ENCODE measurements around the gene NRG3. TPM values are rescaled to one million over a fixed set of nuclear protein-coding genes. Genes with fewer than 3 reads are reported as not detected.

NRG3 gene
- total and polyA plus RNA-seq, 2 donors (not counting 1 experiment from before 2014, with no cell fraction given): 0.06 TPM; not detected in 1

- ChIA-PET CTCF (no interaction called here), POLR2A (no interaction called here)
- H3K36me3 ChIP-seq (replicated peaks in 1 of 2; ENCODE audit: control extremely low read depth in 1 of 2, control insufficient read depth in 1 of 2, extremely low read depth in 1 of 2, insufficient read depth in 2 of 2, low read length in 1 of 2): no peaks in the 10 kb centered on the region
- Mint-ChIP-seq H3K9me3 (ENCODE audit: insufficient read depth) (peaks cover 2% of the 10 kb centered on the region), H3K27me3 (no peaks in the 10 kb centered on the region), H3K4me1 (no peaks in the 10 kb centered on the region), H3K4me3 (no peak overlapping the region), H3K27ac (no peak overlapping the region)
- no peak overlapping the region for H3K4me2 ChIP-seq (replicated peaks; ENCODE audit: low read depth, low read length, poor library complexity, severe bottlenecking)
- ATAC-seq (ENCODE audit: low read depth): no peak
- no peaks in the 10 kb centered on the region for H3K4me1 ChIP-seq (ENCODE audit: control insufficient read depth in 2 of 2, insufficient read depth in 2 of 2, low read length in 2 of 2)
- DNase-seq: no peak
- no peaks in the 10 kb centered on the region for H4K20me1 ChIP-seq (ENCODE audit: control insufficient read depth, insufficient read depth, low read length, poor library complexity, severe bottlenecking)
- no peak overlapping the region for H3K27ac ChIP-seq (ENCODE audit: low read length in 2 of 2)
- no peak overlapping the region for H2AFZ ChIP-seq (ENCODE audit: insufficient read depth, low read depth, low read length, poor library complexity, severe bottlenecking)
- 100% methylated on average over 4 of the region's 9 CpGs for WGBS (ENCODE audit: insufficient coverage)
- no peak for TF ChIP-seq EZH2 (IDR thresholded peaks at IDR 0.05; ENCODE audit: borderline replicate concordance, insufficient read depth, low read depth, low read length, poor library complexity, severe bottlenecking)
- no peak for TF ChIP-seq CTCF (IDR thresholded peaks at IDR 0.05)
- H3K79me2 ChIP-seq (ENCODE audit: control insufficient read depth, insufficient read depth, low read length): no peaks in the 10 kb centered on the region
- H3K27me3 ChIP-seq (replicated peaks in 1 of 4; ENCODE audit: control extremely low read depth in 1 of 4, control insufficient read depth in 3 of 4, insufficient read depth in 4 of 4, low read length in 3 of 4): no peaks in the 10 kb centered on the region
- H3K4me3 ChIP-seq (ENCODE audit: control extremely low read depth in 1 of 5, extremely low read depth in 1 of 5, insufficient read depth in 1 of 5, low read depth in 2 of 5, low read length in 4 of 5): no peak overlapping the region
- peaks cover 0 to 5% (median 0%) of the 10 kb centered on the region in 3 donors for H3K9me3 ChIP-seq (ENCODE audit: control extremely low read depth in 1 of 3, control insufficient read depth in 2 of 3, insufficient read depth in 1 of 3, low read length in 2 of 3)
- intact Hi-C loops (cut with micrococcal nuclease): no loop called here
- H3K9ac ChIP-seq (ENCODE audit: low read length): no peak overlapping the region
Measured at GRCh38 chr10:81963606-81964005, 88.6 kb downstream of the NRG3 start.

GRCh38 chr10:81967716-81968115 is 92.7 kb downstream of the NRG3 start:
- no peak overlapping the region for H3K27ac ChIP-seq (ENCODE audit: low read length in 2 of 2)
- no peaks in the 10 kb centered on the region for H3K79me2 ChIP-seq (ENCODE audit: control insufficient read depth, insufficient read depth, low read length)
- DNase-seq (no peak), ATAC-seq (ENCODE audit: low read depth) (no peak)
- peaks cover 0 to 7% (median 0%) of the 10 kb centered on the region in 3 donors for H3K9me3 ChIP-seq (ENCODE audit: control extremely low read depth in 1 of 3, control insufficient read depth in 2 of 3, insufficient read depth in 1 of 3, low read length in 2 of 3)
- H2AFZ ChIP-seq (ENCODE audit: insufficient read depth, low read depth, low read length, poor library complexity, severe bottlenecking): no peak overlapping the region
- no peaks in the 10 kb centered on the region for H3K27me3 Mint-ChIP-seq
- no peak overlapping the region for H3K9ac ChIP-seq (ENCODE audit: low read length)
- no peaks in the 10 kb centered on the region for H3K4me1 Mint-ChIP-seq
- intact Hi-C loops (cut with micrococcal nuclease): no loop called here
- no peak overlapping the region for H3K27ac Mint-ChIP-seq
- TF ChIP-seq EZH2 (IDR thresholded peaks at IDR 0.05; ENCODE audit: borderline replicate concordance, insufficient read depth, low read depth, low read length, poor library complexity, severe bottlenecking) (no peak), CTCF (IDR thresholded peaks at IDR 0.05) (no peak)
- H3K4me2 ChIP-seq (replicated peaks; ENCODE audit: low read depth, low read length, poor library complexity, severe bottlenecking): no peak overlapping the region
- H3K4me3 ChIP-seq (ENCODE audit: control extremely low read depth in 1 of 5, extremely low read depth in 1 of 5, insufficient read depth in 1 of 5, low read depth in 2 of 5, low read length in 4 of 5): no peak overlapping the region
- peaks cover 13% of the 10 kb centered on the region for H3K9me3 Mint-ChIP-seq (ENCODE audit: insufficient read depth)
- ChIA-PET POLR2A (no interaction called here), CTCF (no interaction called here)
- no peaks in the 10 kb centered on the region for H3K4me1 ChIP-seq (ENCODE audit: control insufficient read depth in 2 of 2, insufficient read depth in 2 of 2, low read length in 2 of 2)
- no peaks in the 10 kb centered on the region for H3K36me3 ChIP-seq (replicated peaks in 1 of 2; ENCODE audit: control extremely low read depth in 1 of 2, control insufficient read depth in 1 of 2, extremely low read depth in 1 of 2, insufficient read depth in 2 of 2, low read length in 1 of 2)
- H4K20me1 ChIP-seq (ENCODE audit: control insufficient read depth, insufficient read depth, low read length, poor library complexity, severe bottlenecking): no peaks in the 10 kb centered on the region
- H3K4me3 Mint-ChIP-seq: no peak overlapping the region
- no peaks in the 10 kb centered on the region for H3K27me3 ChIP-seq (replicated peaks in 1 of 4; ENCODE audit: control extremely low read depth in 1 of 4, control insufficient read depth in 3 of 4, insufficient read depth in 4 of 4, low read length in 3 of 4)
